Endothelial cell of hepatic sinusoid (primary cell): ENCODE results near the gene SNED1.

ENCODE experiments used
- in situ Hi-C: cut with HindIII; loops from 2 replicates; pipeline ENCODE4 v1.10.0; 2017; ENCODE audit warnings: low sequenced_read_pairs

Gene SNED1

DNA sequence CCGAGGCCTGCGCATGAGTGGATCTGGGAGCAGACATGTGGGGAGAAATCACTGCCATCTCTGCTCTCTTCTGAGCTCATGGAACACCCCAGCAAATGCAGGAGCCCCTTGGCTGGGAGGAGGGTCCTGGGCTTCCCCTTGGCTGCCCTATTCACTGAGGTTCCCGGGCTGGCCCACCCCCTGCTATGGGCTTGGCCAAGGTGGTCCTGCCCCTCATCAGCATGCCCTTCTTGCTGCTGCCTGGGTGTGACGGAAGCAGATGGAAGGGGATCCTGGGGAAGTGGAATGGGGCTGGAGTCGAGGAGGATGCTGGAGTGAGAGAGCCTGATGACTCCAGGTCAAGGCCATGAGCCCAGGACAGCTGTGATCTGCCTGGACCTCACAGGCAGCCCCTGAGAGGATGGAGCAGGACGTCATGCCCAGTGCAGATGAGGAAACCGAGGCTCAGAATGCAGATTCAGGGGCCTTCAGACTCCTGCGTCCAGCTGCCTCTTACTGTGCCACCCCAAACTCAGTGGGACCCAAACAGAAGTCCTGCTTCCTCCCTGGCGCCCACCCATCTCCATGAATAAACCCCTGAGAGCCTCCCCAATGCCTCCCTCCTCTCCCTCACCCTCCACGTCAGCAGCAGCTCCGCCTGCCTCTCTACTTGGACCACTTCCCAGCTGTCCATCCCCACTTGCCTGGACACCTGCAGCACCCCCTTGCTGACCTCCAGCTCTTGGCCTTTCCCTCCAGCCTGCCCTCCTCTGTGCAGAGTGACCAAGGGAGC lies 4.0 kb downstream of the SNED1 start:
- in situ Hi-C loops, result no loop called here

DNA sequence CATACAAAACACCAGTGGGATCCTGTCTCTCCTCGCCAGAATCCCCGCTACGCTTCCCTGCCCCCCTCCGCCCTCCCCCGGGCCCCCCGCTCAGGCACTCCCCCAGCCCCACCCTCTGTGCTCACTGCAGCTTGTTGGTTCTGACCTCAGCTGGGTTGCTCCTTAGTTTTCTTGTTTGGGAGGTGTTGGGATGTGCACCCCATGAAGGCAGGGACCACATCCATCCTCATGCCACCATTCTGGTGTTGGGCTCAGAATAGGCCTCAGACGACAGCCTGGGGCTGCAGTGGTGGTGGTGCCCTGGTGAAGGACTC lies 4.6 kb downstream of the SNED1 start:
- in situ Hi-C loops, result no loop called here

DNA sequence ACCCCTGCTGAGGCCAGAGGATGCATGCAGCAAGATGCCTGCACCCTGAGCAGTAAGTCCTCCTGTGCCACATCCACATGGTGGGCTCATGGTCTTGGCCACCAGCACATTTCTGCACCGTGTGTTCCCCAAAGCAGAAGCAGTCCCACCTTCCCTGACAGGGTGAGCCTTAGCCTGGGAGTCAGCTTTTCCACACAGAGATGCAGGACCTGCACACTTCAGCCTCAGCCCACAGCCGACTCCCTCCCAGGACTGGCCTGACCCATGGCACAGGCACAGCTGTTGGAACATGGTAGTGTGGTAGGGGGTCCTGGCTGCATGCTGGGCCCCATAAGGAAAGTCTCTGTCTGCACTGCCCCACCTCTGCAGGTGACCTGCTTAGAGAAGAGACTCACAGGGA lies 5.0 kb downstream of the SNED1 start:
- in situ Hi-C loops, result no loop called here

DNA sequence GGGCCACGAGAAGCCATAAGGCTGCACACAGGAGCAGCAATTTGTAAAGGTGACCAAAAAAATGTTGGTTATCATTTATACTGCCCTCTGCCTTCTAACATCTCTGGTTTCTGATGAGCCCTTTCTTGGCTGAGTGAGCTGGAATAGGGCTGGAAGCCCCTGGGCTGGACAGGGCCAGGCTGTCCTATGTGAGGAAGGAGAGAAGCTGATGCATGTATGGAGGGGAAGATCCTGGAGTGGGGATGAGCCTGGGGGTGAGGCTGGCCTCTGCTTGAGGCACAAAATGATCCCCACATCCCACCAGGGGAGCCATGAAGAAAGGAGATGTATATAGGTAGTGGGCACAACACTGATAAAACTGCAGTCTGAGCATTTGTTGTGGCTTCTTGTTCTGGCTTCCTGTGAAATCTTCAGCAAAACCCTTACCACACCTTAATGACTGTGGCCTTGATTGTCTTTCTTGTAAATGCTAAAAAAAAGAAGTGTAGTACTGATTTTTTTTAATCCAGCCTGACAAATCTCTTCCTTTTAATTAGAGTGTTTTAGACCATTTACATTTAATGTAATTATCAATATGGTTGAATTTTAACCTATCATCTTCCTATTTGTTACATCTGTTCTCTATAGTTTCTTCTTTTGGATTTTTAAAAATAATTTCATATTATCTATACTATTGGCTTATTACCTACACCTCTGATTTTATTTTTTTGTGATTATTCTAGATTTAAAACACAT lies 5.6 kb downstream of the SNED1 start:
- in situ Hi-C loops, result no loop called here

DNA sequence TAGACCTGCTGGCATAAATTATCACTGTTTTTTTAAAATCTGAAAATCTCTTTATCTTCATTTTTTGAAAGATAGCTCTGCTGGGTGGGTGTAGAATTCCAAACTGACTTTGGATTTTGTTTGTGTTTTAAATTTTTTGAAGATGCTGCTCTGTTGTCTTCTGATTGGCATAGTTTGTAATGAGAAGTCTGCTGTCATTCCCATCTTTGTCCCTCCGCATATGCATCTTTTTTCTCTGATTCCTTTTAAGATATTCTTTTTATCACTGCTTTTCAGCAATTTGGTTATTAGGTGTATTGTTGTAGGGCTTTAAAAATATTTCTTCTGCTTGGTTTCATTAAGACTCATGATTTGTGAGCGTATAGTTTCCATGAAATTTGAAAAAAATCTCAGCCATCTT lies 7.2 kb downstream of the SNED1 start:
- in situ Hi-C loops, result no loop called here

DNA sequence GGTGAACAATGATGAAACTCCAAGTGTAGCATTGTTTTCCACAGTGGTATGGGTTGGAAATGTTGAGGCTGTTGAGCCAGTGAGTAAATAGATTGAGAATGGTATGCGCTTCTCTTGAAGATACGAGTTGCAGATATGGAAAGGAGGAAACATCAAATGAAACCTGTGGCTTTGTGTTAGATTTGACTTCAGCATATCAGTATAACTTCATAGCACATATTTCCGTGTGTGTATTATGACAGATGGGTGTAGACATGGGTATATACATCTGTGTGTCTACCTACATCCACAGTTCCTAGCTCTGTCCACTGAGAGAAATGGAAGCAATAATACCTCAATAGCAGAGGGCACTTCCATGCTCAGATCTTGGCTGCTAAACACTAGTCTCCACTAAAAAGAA lies 8.0 kb downstream of the SNED1 start:
- in situ Hi-C loops, result no loop called here

DNA sequence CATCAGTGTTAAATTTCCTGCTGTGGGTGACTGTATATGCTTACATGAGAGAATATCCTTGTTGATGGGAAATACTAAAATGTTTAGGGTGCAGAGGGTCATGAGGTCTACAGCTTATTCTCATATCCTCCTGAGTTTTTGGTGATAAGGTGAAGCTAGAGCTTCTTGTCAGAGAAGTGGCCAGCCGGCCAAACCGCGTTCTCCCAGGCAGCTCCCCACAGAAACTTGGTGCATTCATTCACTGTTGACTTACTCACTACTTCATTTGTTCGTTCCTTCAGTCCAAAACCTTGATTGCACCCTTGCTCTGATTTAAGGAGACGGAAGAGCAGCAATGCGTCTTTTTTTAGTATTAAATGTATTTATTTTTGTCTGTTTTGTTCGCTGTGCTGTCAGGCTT lies 8.7 kb downstream of the SNED1 start:
- in situ Hi-C loops, result no loop called here

DNA sequence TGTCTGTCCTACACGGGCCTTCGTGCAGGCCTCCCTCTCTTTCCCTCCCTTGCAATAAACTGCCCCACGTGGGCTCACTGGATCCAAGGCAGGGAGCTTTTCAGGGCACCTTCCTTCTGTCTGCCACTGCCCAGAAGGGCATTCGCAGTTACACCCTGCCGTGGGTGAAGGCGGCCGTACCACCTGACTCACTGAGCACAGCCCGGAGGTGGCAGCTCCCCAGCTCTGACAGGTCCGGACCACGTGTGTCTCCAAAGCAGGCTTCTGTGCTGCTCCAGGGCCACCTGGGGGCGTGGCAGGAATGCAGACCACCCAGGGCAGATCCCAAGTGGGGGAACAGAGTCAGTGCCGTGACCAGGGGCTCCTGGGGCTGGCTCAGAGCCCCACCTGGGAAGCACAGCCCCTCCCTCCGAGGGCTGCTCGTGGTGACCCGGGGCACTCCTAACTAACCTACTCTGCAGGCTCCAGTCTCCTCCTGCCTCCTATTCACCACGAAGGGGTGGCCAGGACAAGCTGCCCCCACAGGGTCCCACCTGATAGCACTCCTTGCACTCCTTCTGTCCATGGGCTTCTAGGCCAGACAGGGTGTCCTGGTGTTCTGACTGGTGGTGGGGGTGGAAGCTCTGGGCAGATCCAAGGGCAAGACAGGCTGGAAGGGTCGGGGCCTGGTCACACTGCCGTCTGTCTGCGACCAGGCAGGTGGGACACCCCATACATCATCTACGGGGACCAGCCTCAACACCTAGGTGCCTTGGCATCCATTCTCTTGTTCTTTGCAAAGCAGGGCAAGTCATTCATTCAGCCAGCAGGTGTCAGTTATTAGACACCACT lies 9.7 kb downstream of the SNED1 start:
- in situ Hi-C loops, result no loop called here

DNA sequence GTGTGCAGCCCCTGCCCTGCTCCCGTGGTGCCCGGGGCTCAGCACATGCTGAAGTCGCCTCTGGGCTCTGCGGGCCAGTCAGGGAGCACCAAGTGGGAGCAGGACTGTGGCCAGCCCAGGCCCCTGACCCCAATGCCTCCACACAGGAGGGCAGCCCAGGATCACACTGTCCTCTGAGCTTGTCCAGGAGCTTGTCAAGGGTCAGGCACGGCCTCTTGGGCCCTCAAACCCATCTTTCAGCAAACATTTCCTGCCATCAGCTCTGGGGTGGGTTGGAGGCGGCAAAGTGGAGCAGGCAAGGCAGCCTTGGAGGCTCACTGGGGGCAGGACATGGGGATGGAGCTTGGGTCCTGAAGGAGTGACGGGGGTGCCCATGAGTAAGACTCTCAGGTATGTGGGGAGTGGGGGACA lies 10.3 kb downstream of the SNED1 start:
- in situ Hi-C loops, result no loop called here

DNA sequence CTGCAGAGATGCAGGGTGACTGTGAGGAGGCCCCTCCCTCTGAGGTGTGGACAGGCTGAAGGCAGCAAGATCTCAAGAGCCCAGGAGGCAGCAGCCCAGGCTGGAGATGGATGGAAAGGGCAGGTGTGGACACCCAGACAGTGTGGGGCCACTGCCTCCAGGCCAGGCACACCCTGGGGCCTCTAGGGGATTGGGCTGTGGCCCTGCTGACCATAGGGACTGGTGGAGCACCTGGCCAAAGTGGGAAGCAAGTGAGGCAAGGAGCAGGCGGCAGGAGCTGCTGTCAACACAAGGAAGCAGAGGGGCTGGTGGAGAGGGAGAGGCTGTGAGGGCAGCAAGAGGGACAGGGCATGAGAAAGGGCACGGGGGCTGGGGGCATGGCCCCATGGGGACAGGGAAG lies 10.8 kb downstream of the SNED1 start:
- in situ Hi-C loops, result no loop called here

DNA sequence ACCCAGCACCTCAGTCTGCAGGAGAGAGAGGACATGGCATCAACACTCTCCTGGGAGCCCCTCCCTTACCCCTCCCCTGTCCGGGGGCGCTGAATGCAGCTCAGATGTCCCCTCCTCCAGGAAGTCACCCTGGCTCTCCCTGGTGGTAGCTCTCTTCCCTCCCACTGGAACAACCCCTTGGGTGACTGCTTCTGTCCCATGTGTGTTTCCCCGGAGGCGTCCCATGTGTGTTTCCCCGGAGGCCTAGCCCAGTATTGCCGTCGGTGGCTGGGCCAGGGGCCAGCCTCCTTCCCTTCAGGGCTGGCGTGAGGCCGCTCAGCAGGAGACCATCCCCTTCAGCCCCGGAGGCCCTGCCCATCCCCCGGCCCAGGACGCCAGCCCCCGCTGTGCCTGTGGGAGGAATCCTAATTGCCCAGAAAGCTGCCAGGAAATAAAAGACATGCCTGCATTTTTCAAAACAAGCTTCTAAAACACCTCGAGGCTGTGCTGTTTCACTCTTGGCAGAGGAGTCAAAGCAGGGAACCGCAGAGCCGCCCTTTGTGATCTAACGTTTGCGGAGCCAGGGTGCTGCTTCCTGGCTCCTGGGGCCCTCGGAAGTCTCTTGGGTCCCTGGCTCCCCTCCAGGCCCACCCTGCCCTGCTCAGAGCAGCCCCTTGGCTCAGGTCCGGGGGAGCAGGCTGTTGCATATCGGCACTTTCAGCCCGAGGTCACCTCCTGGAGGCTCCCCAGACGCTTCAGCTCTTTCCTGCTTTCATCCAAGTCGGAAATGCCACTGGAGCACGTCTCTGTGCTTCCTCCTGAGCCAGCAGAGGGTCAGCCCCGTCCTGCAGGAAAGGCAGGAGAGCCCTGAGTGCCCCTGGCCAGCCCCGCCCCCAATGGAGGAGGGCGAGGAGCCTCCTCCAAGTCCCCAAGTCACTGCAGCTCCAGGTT lies 11.4 kb downstream of the SNED1 start:
- in situ Hi-C loops, result no loop called here

DNA sequence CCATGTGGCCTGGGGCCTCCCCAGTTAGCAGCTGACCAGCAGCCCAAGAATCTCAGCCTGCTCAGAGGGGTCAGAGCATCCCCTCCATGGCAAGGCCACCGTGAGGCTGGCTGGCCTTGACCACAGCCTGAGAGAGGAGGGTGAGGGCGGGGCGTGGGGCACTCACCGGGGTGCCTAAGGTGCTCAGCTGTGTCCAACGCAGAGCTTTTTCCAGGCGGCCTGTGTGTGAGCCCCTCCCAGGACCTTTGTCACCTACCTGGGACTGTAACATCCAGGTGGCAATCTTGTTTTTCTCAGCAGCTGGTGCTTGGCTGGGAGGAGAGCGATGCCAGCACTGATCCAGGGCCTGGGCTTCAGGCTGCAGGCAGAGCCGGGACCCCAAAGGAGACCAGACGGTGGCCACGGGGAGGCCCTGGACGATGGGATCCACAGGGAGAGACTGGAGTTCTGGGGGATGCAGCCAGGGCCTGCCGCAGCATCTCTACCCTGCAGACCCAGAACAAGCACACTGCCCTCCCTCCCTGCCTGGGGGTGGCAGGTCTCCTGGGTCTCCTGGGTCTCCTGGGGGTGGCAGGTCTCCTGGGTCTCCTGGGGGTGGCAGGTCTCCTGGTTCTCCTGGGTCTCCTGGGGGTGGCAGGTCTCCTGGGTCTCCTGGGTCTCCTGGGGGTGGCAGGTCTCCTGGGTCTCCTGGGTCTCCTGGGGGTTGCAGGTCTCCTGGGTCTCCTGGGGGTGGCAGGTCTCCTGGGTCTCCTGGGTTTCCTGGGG lies 12.3 kb downstream of the SNED1 start:
- in situ Hi-C loops, result no loop called here

DNA sequence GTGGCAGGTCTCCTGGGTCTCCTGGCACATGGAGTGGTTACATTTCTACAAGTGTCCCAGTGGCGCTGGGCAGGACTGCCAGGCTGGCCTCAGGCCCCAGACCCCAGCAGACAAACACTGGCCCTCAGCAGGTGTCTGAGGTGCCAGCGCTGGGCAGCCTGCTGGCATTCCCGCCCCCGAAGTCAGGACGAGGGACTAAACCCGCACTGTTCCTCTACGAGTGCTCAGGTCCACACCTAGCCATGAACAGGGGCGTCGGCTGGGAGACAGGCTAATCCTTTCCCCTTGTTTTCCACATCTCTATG lies 12.8 kb downstream of the SNED1 start:
- in situ Hi-C loops, result no loop called here

DNA sequence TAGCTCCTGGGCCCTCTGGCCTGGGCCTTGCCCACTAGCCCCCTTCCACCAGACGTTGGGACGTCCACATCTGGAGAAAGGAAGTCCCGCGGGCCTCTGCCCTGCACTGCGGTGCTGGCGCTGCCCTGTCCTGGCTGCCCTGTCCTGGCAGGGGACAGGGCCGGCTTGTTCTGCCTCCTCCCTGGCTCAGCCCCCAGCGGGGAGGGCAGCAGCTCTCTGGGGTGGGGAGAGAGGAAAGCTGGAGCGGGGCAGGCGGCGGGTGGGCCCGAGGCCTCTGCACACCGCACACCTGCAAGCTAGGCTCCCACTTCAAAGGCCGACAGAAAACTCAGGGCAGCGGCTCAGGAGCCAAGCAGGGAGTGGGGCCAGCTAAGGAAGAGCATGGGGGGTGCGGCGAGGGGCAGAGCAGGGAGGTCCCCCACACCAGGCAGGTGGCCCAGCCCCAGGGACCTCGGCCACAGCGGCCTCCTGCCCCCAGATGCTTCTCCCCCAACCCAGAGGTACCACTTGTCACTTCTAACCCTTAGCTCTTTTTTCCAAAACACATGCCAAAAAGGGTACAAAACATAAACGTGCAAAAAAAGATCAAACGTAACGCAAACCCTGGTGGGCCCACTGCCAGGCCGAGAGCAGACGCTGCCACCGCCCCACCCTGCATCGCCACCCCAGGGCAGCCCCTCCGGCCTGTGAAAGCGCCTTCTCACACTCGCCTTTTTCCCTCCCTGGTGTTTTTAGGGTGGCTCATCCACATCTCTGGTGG lies 13.5 kb downstream of the SNED1 start:
- in situ Hi-C loops, result no loop called here

DNA sequence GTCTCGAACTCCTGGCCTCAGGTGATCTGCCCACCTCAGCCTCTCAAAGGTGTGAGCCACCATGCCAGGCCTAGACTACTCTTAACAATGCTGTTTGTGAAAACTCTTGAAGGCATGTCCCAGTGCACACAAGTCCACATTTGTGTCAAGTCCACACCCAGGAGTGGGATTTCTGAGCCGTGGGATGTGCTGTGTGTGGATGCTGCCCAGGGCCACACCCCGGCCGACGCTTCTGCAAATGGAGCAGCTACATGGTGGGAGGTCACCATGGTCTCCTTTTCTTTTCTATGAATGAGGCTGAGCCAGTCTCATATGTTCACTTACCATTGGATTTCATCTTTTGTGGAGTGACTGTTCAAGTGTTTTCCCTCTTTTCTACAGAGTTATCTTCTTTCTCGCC lies 15.8 kb downstream of the SNED1 start:
- in situ Hi-C loops, result no loop called here

DNA sequence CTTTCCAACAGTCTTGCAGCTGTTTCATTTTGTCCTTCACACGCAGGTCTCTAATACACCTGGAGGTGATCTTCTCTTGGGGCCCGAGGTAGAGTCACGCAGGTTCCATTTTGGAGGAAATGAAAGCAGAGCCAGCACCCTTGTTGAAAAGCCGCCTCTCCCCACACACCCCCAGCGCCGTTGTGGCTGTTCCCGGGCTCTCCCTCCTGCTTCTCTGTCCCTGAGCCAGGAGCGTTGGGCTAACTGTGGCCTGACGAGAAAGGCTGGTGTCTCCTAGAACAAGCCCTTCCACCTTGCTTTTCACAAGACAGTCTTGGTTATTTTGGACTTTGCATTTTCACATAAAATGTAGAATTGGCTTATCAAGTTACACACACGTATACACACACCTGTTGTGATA lies 16.3 kb downstream of the SNED1 start:
- in situ Hi-C loops, result no loop called here

DNA sequence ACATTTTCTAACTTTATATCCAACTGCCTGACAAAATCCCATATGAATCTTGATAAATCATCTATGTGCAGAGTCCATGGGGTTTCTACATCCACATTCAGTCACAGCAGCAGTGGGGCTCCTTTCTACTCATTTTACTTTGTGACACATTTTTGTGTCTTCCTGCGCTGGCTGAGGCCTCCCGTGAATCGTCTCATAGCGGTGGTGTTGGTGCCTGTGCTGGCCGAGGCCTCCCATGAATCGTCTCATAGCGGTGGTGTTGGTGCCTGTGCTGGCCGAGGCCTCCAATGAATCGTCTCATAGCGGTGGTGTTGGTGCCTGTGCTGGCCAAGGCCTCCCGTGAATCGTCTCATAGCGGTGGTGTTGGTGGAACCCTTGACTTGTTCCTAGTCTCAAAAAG lies 17.0 kb downstream of the SNED1 start:
- in situ Hi-C loops, result no loop called here

DNA sequence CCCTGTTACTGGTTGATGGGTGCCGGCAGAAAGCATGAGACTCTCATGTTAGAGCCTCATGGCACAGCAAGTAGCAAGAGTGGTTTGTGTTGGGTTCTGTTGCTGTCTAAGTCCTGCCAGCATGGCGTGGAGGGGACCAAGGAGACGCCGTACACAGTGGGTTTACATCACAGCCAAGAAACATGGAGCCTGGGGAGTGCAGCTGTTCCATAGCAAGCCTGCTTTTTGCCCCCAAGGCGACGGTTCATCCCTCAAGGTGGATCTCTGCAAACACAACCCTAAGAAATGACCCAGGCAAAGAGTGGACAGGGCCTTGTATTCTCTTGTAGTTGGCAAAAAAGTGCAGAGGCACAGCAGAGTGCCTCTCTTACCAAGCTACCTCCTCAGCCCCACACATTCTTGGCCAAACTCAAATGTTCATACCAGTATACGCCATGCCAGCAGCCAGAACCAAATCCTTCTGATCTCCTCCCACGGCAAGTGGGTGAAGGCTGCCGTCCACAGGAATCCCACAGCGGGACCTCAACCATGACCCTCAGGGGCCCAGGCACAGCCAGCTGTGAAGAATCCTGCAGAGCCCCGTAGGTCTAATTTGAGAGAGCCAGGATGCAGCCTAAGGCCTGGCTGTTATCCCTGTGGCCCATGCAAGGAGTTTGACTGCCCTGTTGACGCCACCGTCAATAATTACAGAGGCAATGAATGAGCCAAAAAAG lies 19.0 kb downstream of the SNED1 start:
- in situ Hi-C loops, result no loop called here
